GM18526 (cell line): ENCODE results near the gene NTM.

Experiments
- POLR2A ChIP-seq: IDR thresholded peaks from 3 replicates; pipeline ENCODE4 v1.6.1; 2011; ENCODE audit not compliant: insufficient read length; ENCODE audit errors: extremely low read depth

Gene NTM

DNA sequence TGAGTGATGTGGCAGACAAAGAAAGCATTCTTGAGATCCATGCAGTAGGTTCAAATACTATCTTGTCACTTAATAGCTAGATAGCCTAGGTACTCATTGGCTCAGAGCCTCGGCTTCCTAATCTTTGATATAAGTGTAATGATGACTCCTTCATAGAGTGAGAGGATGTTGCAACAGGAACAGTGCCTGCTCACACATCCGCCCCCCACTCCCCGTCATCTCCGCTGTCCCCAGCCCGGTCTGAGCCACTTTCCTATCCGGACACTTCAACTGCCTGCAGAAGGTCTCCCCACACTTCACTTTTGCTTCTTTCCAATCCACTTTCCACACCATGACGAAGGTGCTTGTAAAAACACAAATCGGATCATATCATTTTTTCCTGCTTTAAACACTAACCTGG, 128.8 kb downstream of the NTM start:
- no peak for TF ChIP-seq POLR2A

DNA sequence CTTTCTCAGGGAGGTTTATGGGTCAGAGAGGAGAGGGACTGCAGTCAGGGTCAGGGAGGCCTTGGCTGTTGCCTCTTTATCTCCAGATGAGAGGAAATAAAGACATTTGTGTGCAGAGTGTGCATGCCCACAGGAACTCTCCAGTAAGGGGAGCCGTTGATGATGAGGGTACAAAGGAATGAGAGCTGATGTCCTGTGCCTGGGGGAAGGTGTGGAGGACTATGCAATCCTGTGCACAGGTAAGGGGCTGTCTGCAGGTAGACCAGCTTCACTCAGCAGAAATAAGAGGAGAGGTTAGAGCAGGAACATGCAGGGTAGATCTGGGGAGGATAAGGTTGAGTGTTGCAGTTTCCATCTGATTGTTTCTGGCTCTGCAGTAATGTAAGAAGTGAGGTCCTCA, 132.6 kb downstream of the NTM start:
- no peak for TF ChIP-seq POLR2A

DNA sequence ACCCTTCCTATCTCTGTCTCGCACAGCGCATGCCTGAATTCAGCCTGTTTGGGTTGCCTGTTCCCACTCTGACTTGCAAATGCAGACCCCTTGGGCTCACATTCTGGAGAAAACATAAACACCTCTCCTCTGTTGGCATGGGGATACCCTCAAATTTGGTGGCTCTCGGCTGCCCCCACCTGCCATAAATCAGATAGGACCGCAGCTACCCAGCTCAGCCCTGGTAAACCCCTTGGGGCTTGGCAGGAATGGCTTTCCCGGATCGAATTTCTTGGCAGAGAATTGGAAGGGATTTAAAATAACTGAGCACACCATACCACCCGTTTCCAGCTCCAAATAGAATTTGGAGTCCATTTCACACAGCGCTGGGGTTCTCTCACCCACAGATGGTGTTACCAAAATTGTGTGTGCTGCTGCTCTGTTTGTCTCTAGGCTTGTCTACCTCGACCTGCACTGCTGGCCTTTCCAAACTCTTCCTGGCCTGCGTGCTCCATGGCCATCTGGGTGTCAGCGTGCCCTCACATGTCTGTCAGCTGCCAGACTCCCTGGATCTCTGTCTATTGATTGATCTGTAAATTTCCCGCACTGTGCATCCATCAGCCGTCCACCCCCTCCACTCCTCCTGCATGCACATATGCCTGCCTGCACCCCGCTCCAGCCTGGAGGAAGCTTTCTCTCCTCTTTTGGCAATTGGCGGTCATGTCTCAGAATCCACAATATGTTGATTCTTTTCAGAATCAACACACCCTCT, 134.0 kb downstream of the NTM start:
- TF ChIP-seq POLR2A, result no peak

DNA sequence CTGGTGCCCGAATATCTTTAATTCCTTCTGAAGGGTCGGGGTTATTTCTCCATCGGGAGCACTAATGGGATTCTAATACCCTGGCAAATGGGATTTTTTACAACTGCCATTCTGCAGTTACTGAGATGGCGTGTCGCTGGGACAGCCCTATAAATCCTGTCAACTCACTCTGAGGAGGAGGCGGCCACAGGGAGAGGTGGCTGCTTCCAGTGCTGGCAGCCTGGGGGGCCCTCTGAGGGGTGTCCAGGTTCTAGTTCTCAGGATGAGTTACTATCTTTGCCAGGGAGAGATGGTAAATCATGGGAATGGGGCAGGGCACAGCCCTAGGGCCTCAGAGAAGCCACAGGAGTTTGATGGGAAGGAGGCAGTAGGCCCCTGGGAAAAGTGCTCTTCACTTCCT, 135.9 kb downstream of the NTM start:
- no peak for TF ChIP-seq POLR2A

DNA sequence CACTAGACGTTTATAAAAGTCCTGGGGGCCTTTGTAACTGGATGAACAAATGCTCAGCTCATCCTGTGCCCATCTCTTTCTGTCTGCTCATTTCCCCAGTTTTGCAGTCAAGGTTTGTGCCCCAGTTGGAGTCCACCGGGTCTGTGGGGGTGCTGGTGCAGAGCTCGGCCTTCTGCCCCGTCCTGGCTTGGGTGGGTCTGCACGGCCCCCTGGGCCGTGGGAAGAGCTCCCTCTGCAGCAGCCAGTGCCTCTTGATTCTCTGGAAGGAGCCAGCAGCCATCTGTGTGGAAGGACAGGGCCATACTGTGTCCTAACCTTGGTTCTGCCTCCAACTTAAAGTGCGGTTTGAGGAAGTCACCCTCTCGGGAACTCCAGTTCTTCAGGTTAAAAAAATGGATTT, 140.2 kb downstream of the NTM start:
- no peak for TF ChIP-seq POLR2A

DNA sequence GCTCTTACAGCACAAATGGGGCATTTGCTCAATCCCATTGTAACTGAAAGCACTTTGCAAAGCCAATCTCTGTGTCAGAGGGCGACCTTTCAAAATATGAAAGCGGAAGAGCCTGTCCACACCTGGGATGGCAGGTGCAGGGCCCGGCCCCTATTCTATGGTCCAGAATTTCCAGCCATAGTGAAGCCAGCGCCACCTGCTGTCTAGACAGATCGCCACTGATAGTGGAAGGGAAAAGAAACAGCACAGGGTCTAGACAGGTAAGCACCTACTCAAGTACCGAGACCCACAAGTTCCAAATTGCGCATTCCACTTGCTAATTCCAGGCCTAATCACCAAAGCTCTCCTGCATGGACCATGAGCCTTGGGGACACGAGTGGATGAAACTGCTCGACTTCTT, 141.4 kb downstream of the NTM start:
- TF ChIP-seq POLR2A, result no peak

DNA sequence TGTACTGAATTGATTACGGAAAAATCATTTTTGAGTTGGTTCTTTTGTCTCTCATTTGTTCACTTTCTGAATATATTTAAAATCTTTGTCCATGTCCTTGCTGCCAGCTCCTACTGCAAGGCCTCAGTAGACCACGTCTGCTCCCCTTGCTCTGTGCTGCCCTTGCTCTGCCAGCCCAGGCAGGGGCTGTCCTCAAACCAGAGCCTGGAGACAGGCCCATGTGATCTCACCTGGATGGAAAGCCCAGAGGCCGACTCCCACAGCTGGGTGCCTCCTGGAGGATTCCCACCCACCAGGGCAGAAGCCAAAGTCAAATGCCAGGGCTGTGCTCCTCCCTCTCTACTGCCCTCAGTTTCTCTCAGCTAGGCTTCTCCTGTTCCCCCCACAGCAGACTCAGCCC, 141.8 kb downstream of the NTM start:
- no peak for TF ChIP-seq POLR2A

DNA sequence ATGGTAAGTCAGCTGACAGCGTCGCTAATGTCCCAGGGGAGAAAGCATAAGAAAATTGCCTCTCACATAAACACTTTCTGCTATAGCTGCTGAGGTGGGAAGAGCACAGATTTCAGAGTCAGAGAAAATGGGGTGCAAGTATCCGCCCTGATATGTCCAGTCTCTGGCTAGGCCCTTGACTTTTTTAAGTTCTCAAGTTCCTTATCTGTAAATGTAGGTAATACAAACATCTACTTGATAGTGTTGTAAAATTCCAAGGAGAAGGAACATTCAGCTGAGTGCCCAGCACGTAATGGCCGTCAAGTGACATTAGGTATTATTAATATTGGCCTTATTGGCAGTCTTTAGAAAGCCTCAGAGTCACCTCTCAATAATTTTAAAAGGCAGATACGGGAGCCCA, 143.6 kb downstream of the NTM start:
- no peak for TF ChIP-seq POLR2A

DNA sequence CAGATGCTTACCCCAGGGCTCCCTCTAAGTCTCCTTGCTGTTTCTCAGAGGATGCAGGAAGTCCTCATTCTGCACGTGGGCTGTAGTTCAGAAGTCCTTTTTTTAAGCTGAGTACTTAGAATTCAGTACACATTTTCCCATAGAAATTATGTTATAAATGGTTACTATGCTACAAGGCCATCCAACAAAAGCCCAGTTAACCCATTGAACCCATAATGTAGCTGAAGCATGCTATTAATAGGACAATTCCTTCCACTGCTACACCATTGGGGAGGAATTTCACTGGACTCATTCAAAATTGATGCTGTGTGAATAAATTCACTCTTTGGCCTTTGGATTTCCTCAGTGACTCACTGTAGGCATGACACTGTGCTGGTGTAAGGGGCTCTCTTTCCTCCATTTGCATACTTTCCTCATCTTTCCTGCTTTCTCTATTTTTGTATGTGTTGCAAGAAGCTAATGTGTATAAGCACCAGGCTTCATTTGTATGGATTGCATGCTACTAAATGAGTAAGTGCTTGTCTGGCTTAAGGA, 148.0 kb downstream of the NTM start:
- no peak for TF ChIP-seq POLR2A

DNA sequence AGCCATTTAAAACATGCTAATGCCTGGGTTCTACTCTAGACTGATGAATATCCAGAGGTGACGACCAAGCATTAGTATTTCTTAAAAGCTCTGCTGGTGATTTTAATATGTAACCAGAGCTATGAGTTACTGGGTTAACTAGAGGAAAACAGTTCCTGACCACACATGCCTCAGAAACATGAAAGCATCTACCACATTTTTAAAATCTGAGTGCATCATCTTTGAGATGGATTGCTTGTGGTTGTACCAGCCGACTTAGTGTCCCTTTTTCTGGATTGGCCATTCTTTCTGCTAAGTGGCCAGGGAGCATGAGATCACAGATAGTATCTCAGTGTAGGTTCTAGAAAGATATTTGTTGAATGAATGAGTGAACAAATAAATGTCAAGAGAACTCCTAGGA, 152.4 kb downstream of the NTM start:
- no peak for TF ChIP-seq POLR2A

DNA sequence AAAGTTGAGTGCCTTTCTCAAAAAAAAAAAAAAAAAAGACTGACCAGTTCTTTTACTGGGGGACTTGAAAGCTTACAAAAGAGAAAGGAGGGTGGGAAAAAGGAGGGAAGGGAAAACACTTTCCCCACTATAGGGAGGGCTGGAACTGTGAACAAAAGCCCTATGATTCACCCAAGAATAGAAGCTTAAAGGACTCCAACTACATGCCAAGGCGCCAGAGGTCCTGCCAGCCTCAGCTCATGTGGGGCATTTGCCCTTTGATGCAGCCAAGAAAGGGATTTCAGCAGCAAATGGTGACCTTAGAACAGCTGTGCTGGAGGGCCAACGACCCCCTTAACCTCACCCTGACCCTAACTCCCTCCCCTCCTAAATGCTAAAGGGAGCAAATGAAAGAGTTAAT, 160.0 kb downstream of the NTM start:
- TF ChIP-seq POLR2A, result no peak

DNA sequence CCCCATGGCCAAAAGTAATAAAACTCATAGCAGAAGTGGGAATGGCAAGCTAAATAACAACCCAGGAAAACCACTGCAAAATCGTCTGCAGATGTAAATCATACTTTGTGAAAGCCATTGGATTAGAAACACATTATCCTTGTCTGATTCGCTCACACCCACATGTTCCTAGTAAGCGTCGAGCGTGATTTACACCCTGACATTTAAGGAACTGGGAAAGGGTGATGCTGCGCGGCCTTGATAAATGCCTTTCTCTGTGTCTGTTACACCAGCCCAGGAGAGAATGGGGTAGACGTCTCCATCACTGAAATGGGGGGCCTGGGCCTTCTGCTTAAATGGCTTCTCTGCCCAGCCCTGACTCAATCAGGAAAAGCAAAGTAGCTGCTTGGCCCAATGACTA, 162.7 kb downstream of the NTM start:
- TF ChIP-seq POLR2A, result no peak

DNA sequence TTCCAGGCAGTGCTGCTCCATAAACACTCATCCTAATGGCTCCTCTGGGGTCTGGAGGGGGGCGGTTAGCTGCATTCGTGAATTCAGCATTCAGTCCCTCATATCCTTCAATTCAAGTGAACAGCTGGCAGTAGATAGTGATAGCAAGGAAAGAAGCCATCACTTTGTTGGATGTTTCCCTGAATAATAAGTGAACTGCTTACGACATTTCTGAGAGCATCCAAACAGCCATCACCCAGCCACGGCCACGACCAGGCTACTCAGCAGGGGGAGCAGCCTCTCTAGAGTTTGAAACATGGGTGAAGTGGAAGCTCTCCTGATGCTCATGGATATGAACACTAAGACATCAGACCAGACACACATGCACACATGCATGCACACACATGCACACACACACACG, 163.6 kb downstream of the NTM start:
- TF ChIP-seq POLR2A, result no peak

DNA sequence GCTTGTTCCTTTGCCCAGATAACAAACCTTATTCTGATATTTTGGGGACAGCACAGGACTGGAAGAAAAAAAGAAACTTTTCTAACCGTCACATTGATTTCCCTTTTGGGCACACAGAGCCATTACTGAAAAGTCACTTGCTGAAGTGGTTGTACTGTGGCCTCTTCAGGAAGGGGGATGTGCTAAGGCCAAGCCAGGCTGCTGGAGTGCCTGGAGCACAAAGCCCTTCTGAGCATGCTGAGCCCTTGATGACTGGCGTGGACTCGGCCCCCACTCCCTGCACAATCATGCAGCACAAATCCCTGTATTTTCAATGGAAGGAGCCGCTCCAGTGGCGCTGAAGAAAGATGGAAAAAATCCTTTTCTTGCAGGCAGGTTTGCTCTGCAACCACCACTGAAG, 164.2 kb downstream of the NTM start:
- TF ChIP-seq POLR2A, result no peak

DNA sequence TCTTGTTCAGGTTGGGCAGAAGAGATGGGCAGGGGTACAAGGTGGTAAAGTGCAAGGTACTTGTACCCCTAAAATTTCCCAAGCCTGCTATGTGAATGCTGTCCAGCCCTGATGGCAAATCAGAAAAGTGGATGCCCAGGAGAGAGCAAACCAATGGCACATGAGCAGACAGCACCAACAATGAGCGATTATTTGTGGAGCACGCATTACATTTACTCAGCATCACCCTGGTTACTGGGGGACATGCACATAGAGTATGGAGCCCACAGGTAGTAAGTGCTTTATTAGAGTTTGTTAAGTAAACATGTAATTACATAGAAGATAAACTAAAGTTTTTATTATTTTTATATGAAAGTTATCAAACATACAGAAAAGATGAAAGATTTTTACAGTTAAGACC, 165.7 kb downstream of the NTM start:
- no peak for TF ChIP-seq POLR2A

DNA sequence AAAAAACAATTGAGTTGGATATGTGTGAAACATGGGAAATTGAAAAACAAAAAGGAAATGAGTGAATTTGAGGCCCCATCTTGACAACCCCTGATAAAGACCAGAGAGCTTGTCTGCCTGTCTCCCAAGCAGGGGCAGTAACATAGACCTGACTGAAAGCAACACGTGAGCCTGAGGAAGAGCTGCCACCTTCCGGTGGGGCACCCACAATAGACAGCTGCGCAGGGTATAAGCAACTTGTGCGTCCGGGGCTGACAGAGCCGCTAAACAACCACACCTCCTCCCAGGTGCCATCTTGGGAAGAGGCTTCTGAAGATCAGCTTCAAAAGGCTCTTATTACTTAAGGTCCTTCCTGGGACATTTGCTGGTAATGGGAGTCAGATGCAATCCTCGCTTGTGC, 166.8 kb downstream of the NTM start:
- no peak for TF ChIP-seq POLR2A

DNA sequence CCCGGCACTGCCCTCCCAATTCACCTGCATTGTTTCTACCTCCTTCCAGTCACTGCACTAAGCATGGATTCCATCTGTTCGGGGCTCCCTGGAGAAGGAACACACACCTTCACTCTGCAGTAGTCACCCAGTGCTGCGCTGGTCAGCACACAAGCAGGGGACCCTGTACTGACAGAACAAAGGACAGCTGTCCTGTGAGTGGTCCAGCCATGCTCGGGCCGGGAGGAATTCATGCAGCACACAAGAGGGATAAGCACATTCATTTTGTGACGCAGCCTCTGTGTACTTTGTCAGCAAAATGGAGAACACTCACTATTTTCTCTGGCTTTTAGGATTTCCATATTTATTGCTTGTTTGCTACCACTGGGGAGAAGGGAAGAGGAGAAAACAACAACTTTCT, 167.3 kb downstream of the NTM start:
- TF ChIP-seq POLR2A, result no peak
